T-helper 2 cell treated with Interferon-gamma antibody and Interleukin-4, amounts not matched to agents 100 ng/mL and 5 ng/mL, for 36 hours (primary cell): ENCODE measurements around the gene SVIL. TPM values are rescaled to one million over a fixed set of nuclear protein-coding genes. Genes with fewer than 3 reads are reported as not detected.

ENCODE experiments used
- intact Hi-C: fragments of 100-400 bp; cut with micrococcal nuclease; formaldehyde crosslinking; loops from one replicate; pipeline ENCODE4 v1.15.1; 2023
- total RNA-seq: library from RNA; stranded (reverse); gene quantifications from 2 replicates; pipeline ENCODE4 v1.2.3, GENCODE V29; 2022

The SVIL gene
- total RNA-seq, result 15.6 and 18.3 TPM in 2 replicates

GRCh38 chr10:29634764-29635625 lies at the start of gene SVIL:
Gene SVIL, minus strand, starts transcription at chr10:29634971. Its CDS starts 79,913 bp downstream, at chr10:29555058.
- intact Hi-C loops, result no loop called here

- intact Hi-C loops, result loop anchor here (1.0 kb wide), 2 partner anchors 23 to 53 kb away; no protein-coding TSS in a partner anchor
These were observed 47.1 kb upstream of the SVIL start for GRCh38 chr10:29681676-29682448.

- intact Hi-C loops, result no loop called here
These were observed 45.3 kb upstream of the SVIL start for GRCh38 chr10:29680091-29680490.

- intact Hi-C loops, result no loop called here
These were observed 42.0 kb upstream of the SVIL start for GRCh38 chr10:29676732-29677131.

- intact Hi-C loops, result no loop called here
These were observed 41.2 kb upstream of the SVIL start for GRCh38 chr10:29675984-29676383.

- intact Hi-C loops, result no loop called here
These were observed 37.2 kb upstream of the SVIL start for GRCh38 chr10:29671968-29672367.

GRCh38 chr10:29671228-29671780 lies 36.5 kb upstream of the SVIL start:
- intact Hi-C loops, result no loop called here

GRCh38 chr10:29670761-29671160 lies 36.0 kb upstream of the SVIL start:
- intact Hi-C loops, result no loop called here

- intact Hi-C loops, result no loop called here
These were observed 34.4 kb upstream of the SVIL start for GRCh38 chr10:29669149-29669548.

- intact Hi-C loops, result no loop called here
These were observed 33.9 kb upstream of the SVIL start for GRCh38 chr10:29668628-29669027.

- intact Hi-C loops, result no loop called here
These were observed 32.4 kb upstream of the SVIL start for GRCh38 chr10:29667191-29667590.

GRCh38 chr10:29666201-29666600 lies 31.4 kb upstream of the SVIL start:
- intact Hi-C loops, result no loop called here

- intact Hi-C loops, result no loop called here
These were observed 28.9 kb upstream of the SVIL start for GRCh38 chr10:29663718-29664117.

GRCh38 chr10:29658984-29659965 lies 24.5 kb upstream of the SVIL start:
- intact Hi-C loops, result loop anchor here (1.0 to 5.0 kb wide), 3 partner anchors 22 to 73 kb away; no protein-coding TSS in a partner anchor

GRCh38 chr10:29657719-29658274 lies 23.0 kb upstream of the SVIL start:
- intact Hi-C loops, result loop anchor here (5.0 kb wide), 1 partner anchor 75 kb away; no protein-coding TSS in a partner anchor

- intact Hi-C loops, result loop anchor here (5.0 kb wide), 1 partner anchor 76 kb away; no protein-coding TSS in a partner anchor
These were observed 21.8 kb upstream of the SVIL start for GRCh38 chr10:29656451-29656992.

GRCh38 chr10:29652192-29652591 lies 17.4 kb upstream of the SVIL start:
- intact Hi-C loops, result no loop called here

- intact Hi-C loops, result no loop called here
These were observed 17.0 kb upstream of the SVIL start for GRCh38 chr10:29651767-29652166.

GRCh38 chr10:29650552-29650944 lies 15.8 kb upstream of the SVIL start:
- intact Hi-C loops, result no loop called here
